HepG2 (cell line): ENCODE data around the gene SDR39U1. TPM values are rescaled to one million over a fixed set of nuclear protein-coding genes. Genes with fewer than 3 reads are reported as not detected.

ENCODE experiments used
- ARID2 ChIP-seq: sonication (generic); formaldehyde crosslinking; IDR thresholded peaks from 2 replicates; pipeline ENCODE4 v1.8.1; 2022; ENCODE audit warnings: mild to moderate bottlenecking, missing genetic modification reagents, borderline replicate concordance
- ATF3 ChIP-seq: sonication (generic); formaldehyde crosslinking; IDR thresholded peaks from 2 replicates; pipeline ENCODE4 v1.4.0; 2020; ENCODE audit warnings: missing genetic modification reagents
- BCLAF1 ChIP-seq: fragments of 450-650 bp; IDR thresholded peaks from 2 replicates; pipeline ENCODE4 v1.6.1; 2017; ENCODE audit warnings: mild to moderate bottlenecking
- FOXC1 ChIP-seq: sonication (generic); formaldehyde crosslinking; IDR thresholded peaks from 2 replicates; pipeline ENCODE4 v1.8.0; 2022; ENCODE audit warnings: mild to moderate bottlenecking, missing genetic modification reagents, borderline replicate concordance
- FOXJ3 ChIP-seq: sonication (generic); formaldehyde crosslinking; IDR thresholded peaks from 2 replicates; pipeline ENCODE4 v1.4.0; 2020; ENCODE audit warnings: missing genetic modification reagents, mild to moderate bottlenecking, borderline replicate concordance
- IKZF4 ChIP-seq: sonication (generic); formaldehyde crosslinking; IDR thresholded peaks from 2 replicates; pipeline ENCODE4 v1.5.1; 2020; ENCODE audit warnings: borderline replicate concordance, mild to moderate bottlenecking, low read depth, missing genetic modification reagents; ENCODE audit errors: not compliant biosample characterization
- KDM5B ChIP-seq: sonication (generic); formaldehyde crosslinking; IDR thresholded peaks from 2 replicates; pipeline ENCODE4 v1.4.0; 2020; ENCODE audit warnings: missing genetic modification reagents, mild to moderate bottlenecking, borderline replicate concordance
- NFATC3 ChIP-seq: sonication (generic); formaldehyde crosslinking; IDR thresholded peaks from 2 replicates; pipeline ENCODE4 v1.5.1; 2020; ENCODE audit warnings: mild to moderate bottlenecking, missing genetic modification reagents
- NONO ChIP-seq, 2 experiments: fragments of 450-650 bp in 1 of 2; sonication (generic) in 1 of 2; formaldehyde crosslinking in 1 of 2; IDR thresholded peaks in 1 of 2; conservative IDR thresholded peaks in 1 of 2; 2 replicates each; pipeline versions ENCODE4 v1.6.1 to v1.8.0; 2017 to 2022; ENCODE audit warnings: mild to moderate bottlenecking in 1 of 2, missing genetic modification reagents in 1 of 2, moderate library complexity in 1 of 2
- NPAS2 ChIP-seq: sonication (generic); formaldehyde crosslinking; IDR thresholded peaks from 2 replicates; pipeline ENCODE4 v1.8.0; 2022; ENCODE audit warnings: mild to moderate bottlenecking, missing genetic modification reagents, borderline replicate concordance
- PHF21A ChIP-seq: sonication (generic); formaldehyde crosslinking; IDR thresholded peaks from 2 replicates; pipeline ENCODE4 v1.5.0; 2020; ENCODE audit warnings: mild to moderate bottlenecking, missing genetic modification reagents
- RBM22 ChIP-seq: fragments of 200-400 bp; formaldehyde crosslinking; optimal IDR thresholded peaks from 2 replicates; pipeline ENCODE3; 2017; ENCODE audit warnings: mild to moderate bottlenecking, low read length, moderate library complexity
- SALL2 ChIP-seq: sonication (generic); formaldehyde crosslinking; IDR thresholded peaks from 2 replicates; pipeline ENCODE4 v1.8.1; 2023; ENCODE audit warnings: mild to moderate bottlenecking, missing genetic modification reagents, inconsistent platforms
- SKI ChIP-seq: fragments of 450-650 bp; IDR thresholded peaks from one replicate; pipeline ENCODE4 v1.6.1; 2018; ENCODE audit warnings: mild to moderate bottlenecking; ENCODE audit not compliant: partially characterized antibody
- ZNF20 ChIP-seq: sonication (generic); formaldehyde crosslinking; IDR thresholded peaks from 2 replicates; pipeline ENCODE4 v1.4.0; 2020; ENCODE audit warnings: mild to moderate bottlenecking, moderate library complexity, missing genetic modification reagents
- ZNF276 ChIP-seq: sonication (generic); formaldehyde crosslinking; IDR thresholded peaks from 2 replicates; pipeline ENCODE4 v1.4.0; 2020; ENCODE audit warnings: mild to moderate bottlenecking, low read depth, missing genetic modification reagents
- ZNF317 ChIP-seq: sonication (generic); formaldehyde crosslinking; IDR thresholded peaks from 2 replicates; pipeline ENCODE4 v1.5.0; 2020; ENCODE audit warnings: mild to moderate bottlenecking, missing genetic modification reagents
- ZNF431 ChIP-seq: sonication (generic); formaldehyde crosslinking; IDR thresholded peaks from 2 replicates; pipeline ENCODE4 v1.9.0; 2022; ENCODE audit warnings: missing genetic modification reagents, low read depth, mild to moderate bottlenecking, borderline replicate concordance
- ZNF703 ChIP-seq: sonication (generic); formaldehyde crosslinking; IDR thresholded peaks from 2 replicates; pipeline ENCODE4 v1.5.1; 2020; ENCODE audit warnings: missing genetic modification reagents, mild to moderate bottlenecking, moderate library complexity, borderline replicate concordance
- ZNF776 ChIP-seq: sonication (generic); formaldehyde crosslinking; IDR thresholded peaks from 2 replicates; pipeline ENCODE4 v1.4.0; 2020; ENCODE audit warnings: mild to moderate bottlenecking, missing genetic modification reagents
- ZNF839 ChIP-seq: sonication (generic); formaldehyde crosslinking; IDR thresholded peaks from 2 replicates; pipeline ENCODE4 v1.4.0; 2020; ENCODE audit warnings: missing genetic modification reagents, mild to moderate bottlenecking, borderline replicate concordance
- ZNF841 ChIP-seq: sonication (generic); formaldehyde crosslinking; IDR thresholded peaks from 2 replicates; pipeline ENCODE4 v1.8.1; 2023; ENCODE audit warnings: missing genetic modification reagents, borderline replicate concordance
- polyA plus RNA-seq, 8 experiments: library from polyadenylated mRNA; depleted of rRNA in 3 of 8; stranded (reverse) in 7 of 8; unstranded in 1 of 8; fragments of >200 nt; fragmentation: Illumina TruSeq in 4 of 8; extraction: Trizol in 4 of 8; gene quantifications; 2 replicates each; pipeline versions ENCODE4 v1.2.1 to v1.2.3, GENCODE V29; 2011 to 2016; ENCODE audit warnings: low read depth in 4 of 8, missing spikeins in 1 of 8, mixed read lengths in 1 of 8; ENCODE audit not compliant: insufficient read depth in 1 of 8
- total RNA-seq, 5 experiments: library from RNA; depleted of rRNA; stranded (reverse); fragments of >200 nt; fragmentation: Illumina TruSeq; extraction: Trizol; gene quantifications; 2 replicates each; pipeline ENCODE4 v1.2.3, GENCODE V29; 2016; ENCODE audit warnings: low read depth in 1 of 5

The SDR39U1 gene
- total and polyA plus RNA-seq, 2 of the 13 experiments (the other 11 are each of a cell fraction or from before 2014, with no cell fraction given), result 34.4 to 129 TPM

DNA sequence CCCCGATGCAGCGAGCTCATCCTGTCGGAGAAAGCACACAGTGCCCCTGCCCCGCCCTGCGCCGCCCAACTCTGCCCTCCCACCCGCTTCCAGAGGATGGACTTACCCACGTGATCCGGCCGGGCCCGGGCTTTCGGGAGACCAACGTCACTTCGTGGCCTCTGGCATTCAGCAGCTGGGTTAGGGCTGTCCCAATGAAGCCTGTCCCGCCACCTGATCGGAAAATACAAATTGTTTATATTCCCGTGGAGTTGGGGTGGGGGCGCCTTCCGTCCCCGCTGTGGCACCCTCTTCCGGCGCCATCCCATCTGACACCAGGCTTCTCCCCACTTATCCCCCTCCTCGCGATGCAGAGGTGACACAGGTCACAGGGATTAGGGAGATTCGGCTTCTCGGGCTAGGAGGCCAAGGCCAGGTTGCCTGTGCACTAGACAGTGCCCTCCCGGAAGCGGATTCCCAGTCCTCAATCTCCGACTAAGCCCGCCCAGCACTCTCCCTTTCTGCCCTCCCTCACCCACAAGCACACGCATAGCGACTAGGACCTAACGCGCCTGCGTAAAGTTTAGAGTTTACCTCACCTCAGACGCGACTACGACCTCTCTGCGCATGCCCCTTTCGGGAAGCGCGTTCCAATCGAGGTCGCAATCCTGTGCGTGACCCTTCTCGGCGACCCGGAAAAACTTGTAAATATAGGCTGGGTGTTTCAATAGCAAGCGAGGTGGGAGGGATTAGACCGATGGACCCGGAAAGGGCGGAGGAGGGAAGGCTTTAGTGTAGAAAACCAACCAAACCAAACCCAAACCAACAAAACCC is at the start of gene SDR39U1 (continued):
- TF ChIP-seq ZNF703, result no peak
- peak; percentile 90; the same call in 1 of the 2 replicates for TF ChIP-seq ZNF776 (CRISPR knock-in tag)
- TF ChIP-seq BCLAF1, result no peak
- TF ChIP-seq ARID2, result 0 out of 2 replicates have a peak, but pooled peaks have one; percentile 48
- TF ChIP-seq ZNF276 (CRISPR knock-in tag), result peak; percentile 85; the same call in 1 of the 2 replicates
- TF ChIP-seq ZNF317, result peak; percentile 92
- peak; percentile 46 for TF ChIP-seq SKI
- peak; percentile 90 for TF ChIP-seq IKZF4 (CRISPR knock-in tag)
- peak; percentile 96; the same call in 1 of the 2 replicates for TF ChIP-seq SALL2
- TF ChIP-seq NPAS2 (CRISPR knock-in tag), result no peak
- peak; percentile 53 for TF ChIP-seq ATF3 (CRISPR knock-in tag)
- TF ChIP-seq FOXC1 (CRISPR knock-in tag), result peak; percentile 92; the same call in 1 of the 2 replicates
- no peak for TF ChIP-seq NONO (IDR thresholded peaks at IDR 0.05)
- peak; percentile 96 for TF ChIP-seq NONO (CRISPR knock-in tag; conservative IDR thresholded peaks at IDR 0.05)
- peak; percentile 64; the same call in 1 of the 2 replicates for TF ChIP-seq FOXJ3 (CRISPR knock-in tag)
- TF ChIP-seq ZNF20, result peak; percentile 95
- peak; percentile 97 for TF ChIP-seq NFATC3 (CRISPR knock-in tag)
- TF ChIP-seq RBM22, result peak; percentile 95
- TF ChIP-seq PHF21A (CRISPR knock-in tag), result peak; percentile 89; the same call in 1 of the 2 replicates
- TF ChIP-seq ZNF431 (CRISPR knock-in tag), result 0 out of 2 replicates have a peak, but pooled peaks have one; percentile 95
- TF ChIP-seq KDM5B (CRISPR knock-in tag), result peak; percentile 100
- TF ChIP-seq ZNF839, result peak; percentile 100; the same call in 1 of the 2 replicates
- TF ChIP-seq ZNF841 (CRISPR knock-in tag), result no peak
